Lower lobe of right lung (tissue), 2 donors: ENCODE results near the gene ZNF598. TPM values are rescaled to one million over a fixed set of nuclear protein-coding genes. Genes with fewer than 3 reads are reported as not detected.
A peak's percentile ranks its signal among the peaks of the same experiment; 100 is the strongest.

ENCODE experiments used
- ATAC-seq, 2 donors: fragments of 200-7000 bp; cut with Tn5 transposase; one replicate each; pipeline ENCODE4 v1.9.1; 2020 to 2022; ENCODE audit warnings: mild to moderate bottlenecking in 2 of 2, moderate library complexity in 2 of 2
- DNase-seq: peaks from one replicate; pipeline ENCODE4 v3.0.0-alpha.2; 2020
- H3K27ac ChIP-seq: fragments of 200-600 bp; one replicate; pipeline ENCODE4 v1.8.0; 2022
- H3K27me3 ChIP-seq: fragments of 200-600 bp; one replicate; pipeline ENCODE4 v1.8.0; 2022; ENCODE audit warnings: low read depth
- H3K36me3 ChIP-seq: fragments of 200-600 bp; one replicate; pipeline ENCODE4 v1.8.0; 2022; ENCODE audit warnings: mild to moderate bottlenecking
- H3K4me1 ChIP-seq: fragments of 200-600 bp; one replicate; pipeline ENCODE4 v1.8.0; 2022
- H3K4me3 ChIP-seq: fragments of 200-600 bp; one replicate; pipeline ENCODE4 v1.8.0; 2022; ENCODE audit warnings: mild to moderate bottlenecking
- H3K9me3 ChIP-seq: fragments of 200-600 bp; one replicate; pipeline ENCODE4 v1.8.0; 2022
- intact Hi-C: fragments of 100-400 bp; cut with DNase I; formaldehyde crosslinking; loops from one replicate; pipeline ENCODE4 v1.11.0; 2022
- total RNA-seq: library from RNA; stranded (reverse); fragmentation: NEBNext Ultra II Directional; extraction: Animal tissue kit (Norgen Biotek cat#: 25700); gene quantifications from one replicate; pipeline ENCODE4 v1.2.1, GENCODE V29; 2021
- TF ChIP-seq, protein P1 (sequence below): fragments of 200-600 bp; IDR thresholded peaks from one replicate; pipeline ENCODE4 v1.8.0; 2022; ENCODE audit warnings: antibody characterized with exemption, mild to moderate bottlenecking
- donor health status: DM: no; HTN: yes; CAD: no; lungs with severe emphysema.

ZNF598 gene
- total RNA-seq, 1 donor from 2014 or later, result 27.2 TPM

DNA sequence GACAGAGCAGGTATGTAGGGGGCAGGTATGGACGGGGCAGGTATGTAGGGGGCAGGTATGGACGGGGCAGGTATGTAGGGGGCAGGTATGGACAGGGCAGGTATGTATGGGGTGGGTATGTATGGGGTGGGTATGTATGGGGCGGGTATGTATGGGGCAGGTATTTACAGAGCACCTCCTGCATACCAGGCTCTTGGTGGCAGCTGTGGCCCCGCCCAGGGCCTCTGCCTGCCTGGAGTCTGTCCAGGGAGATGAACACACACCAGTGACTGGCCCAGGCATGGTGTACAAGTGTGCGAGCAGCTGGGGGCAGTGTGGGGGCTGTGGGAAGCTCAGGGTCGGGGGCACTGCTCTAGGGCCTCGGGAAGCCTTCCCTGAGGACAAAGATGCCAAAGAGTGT is 59.6 kb downstream of the ZNF598 start:
- DNase-seq, result peak; percentile 32

DNA sequence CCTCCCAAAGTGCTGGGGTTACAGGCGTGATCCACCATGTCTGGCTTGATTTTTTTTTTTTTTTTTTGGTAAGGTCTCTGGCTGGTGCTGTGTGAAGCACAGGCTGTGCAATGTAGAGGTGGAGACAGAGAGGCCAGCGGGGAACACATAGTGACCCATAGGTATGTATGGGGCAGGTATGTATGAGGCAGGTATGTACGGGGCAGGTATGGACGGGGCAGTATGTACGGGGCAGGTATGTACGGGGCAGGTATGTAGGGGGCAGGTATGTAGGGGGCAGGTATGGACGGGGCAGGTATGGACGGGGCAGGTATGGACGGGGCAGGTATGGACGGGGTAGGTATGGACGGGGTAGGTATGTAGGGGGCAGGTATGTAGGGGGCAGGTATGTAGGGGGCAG is 60.1 kb downstream of the ZNF598 start:
- H3K27me3 ChIP-seq, result no peaks in the 10 kb centered on the region
- ATAC-seq, result no peak
- intact Hi-C loops, result no loop called here
- H3K4me1 ChIP-seq, result no peaks in the 10 kb centered on the region
- H3K4me3 ChIP-seq, result no peak overlapping the region
- no peak overlapping the region for H3K27ac ChIP-seq
- H3K9me3 ChIP-seq, result no peaks in the 10 kb centered on the region
- H3K36me3 ChIP-seq, result no peaks in the 10 kb centered on the region
- peak; percentile 20 for DNase-seq
- TF ChIP-seq, protein P1, sequence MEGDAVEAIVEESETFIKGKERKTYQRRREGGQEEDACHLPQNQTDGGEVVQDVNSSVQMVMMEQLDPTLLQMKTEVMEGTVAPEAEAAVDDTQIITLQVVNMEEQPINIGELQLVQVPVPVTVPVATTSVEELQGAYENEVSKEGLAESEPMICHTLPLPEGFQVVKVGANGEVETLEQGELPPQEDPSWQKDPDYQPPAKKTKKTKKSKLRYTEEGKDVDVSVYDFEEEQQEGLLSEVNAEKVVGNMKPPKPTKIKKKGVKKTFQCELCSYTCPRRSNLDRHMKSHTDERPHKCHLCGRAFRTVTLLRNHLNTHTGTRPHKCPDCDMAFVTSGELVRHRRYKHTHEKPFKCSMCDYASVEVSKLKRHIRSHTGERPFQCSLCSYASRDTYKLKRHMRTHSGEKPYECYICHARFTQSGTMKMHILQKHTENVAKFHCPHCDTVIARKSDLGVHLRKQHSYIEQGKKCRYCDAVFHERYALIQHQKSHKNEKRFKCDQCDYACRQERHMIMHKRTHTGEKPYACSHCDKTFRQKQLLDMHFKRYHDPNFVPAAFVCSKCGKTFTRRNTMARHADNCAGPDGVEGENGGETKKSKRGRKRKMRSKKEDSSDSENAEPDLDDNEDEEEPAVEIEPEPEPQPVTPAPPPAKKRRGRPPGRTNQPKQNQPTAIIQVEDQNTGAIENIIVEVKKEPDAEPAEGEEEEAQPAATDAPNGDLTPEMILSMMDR, result no peak

More for the DNA sequence above, 59.6 kb downstream of the ZNF598 start:
- no peaks in the 10 kb centered on the region for H3K9me3 ChIP-seq
- no peaks in the 10 kb centered on the region for H3K27me3 ChIP-seq
- intact Hi-C loops, result no loop called here
- no peaks in the 10 kb centered on the region for H3K4me1 ChIP-seq
- H3K4me3 ChIP-seq, result no peak overlapping the region
- no peak for ATAC-seq
- H3K27ac ChIP-seq, result no peak overlapping the region
- TF ChIP-seq, protein P1, result no peak
- no peaks in the 10 kb centered on the region for H3K36me3 ChIP-seq

Other genes starting within 250 kb of the ZNF598 start
- gene NME3, start 238.3 kb downstream of the ZNF598 start, total RNA-seq, result 56.5 TPM
- gene EME2, start 237.0 kb downstream of the ZNF598 start, total RNA-seq, result 15.5 TPM
- 58.0 TPM for gene MRPS34, start 236.7 kb downstream of the ZNF598 start, total RNA-seq
- gene SPSB3, start 227.2 kb downstream of the ZNF598 start, total RNA-seq, result 44.2 TPM
- 36.0 TPM for gene NUBP2, start 226.9 kb downstream of the ZNF598 start, total RNA-seq
- gene IGFALS, start 216.1 kb downstream of the ZNF598 start, total RNA-seq, result 0.97 TPM
- 69.1 TPM for gene HAGH, start 183.0 kb downstream of the ZNF598 start, total RNA-seq
- gene FAHD1, start 182.6 kb downstream of the ZNF598 start, total RNA-seq, result 16.1 TPM
- not detected for gene MEIOB, start 137.7 kb downstream of the ZNF598 start, total RNA-seq
- gene HS3ST6, start 91.4 kb downstream of the ZNF598 start, total RNA-seq, result 1.3 TPM
- gene MSRB1, start 66.6 kb downstream of the ZNF598 start, total RNA-seq, result 35.1 TPM
- gene RPL3L, start 55.1 kb downstream of the ZNF598 start, total RNA-seq, result not detected
- gene NDUFB10, start 50.3 kb downstream of the ZNF598 start, total RNA-seq, result 85.8 TPM
- 1,721 TPM for gene RPS2, start 45.0 kb downstream of the ZNF598 start, total RNA-seq
- gene RNF151, start 43.0 kb downstream of the ZNF598 start, total RNA-seq, result not detected
- gene TBL3, start 37.8 kb downstream of the ZNF598 start, total RNA-seq, result 25.6 TPM
- 1.7 TPM for gene NOXO1, start 28.4 kb downstream of the ZNF598 start, total RNA-seq
- gene GFER, start 25.6 kb downstream of the ZNF598 start, total RNA-seq, result 24.7 TPM
- 0.24 TPM for gene SYNGR3, start 19.9 kb downstream of the ZNF598 start, total RNA-seq
- gene NPW, start 10.0 kb upstream of the ZNF598 start, total RNA-seq, result not detected
- 343 TPM for gene NHERF2, start 17.1 kb upstream of the ZNF598 start, total RNA-seq
- gene NTHL1, start 38.0 kb upstream of the ZNF598 start, total RNA-seq, result 24.3 TPM
- 123 TPM for gene TSC2, start 38.2 kb upstream of the ZNF598 start, total RNA-seq
- 81.6 TPM for gene PKD1, start 126.1 kb upstream of the ZNF598 start, total RNA-seq
- 0.80 TPM for gene RAB26, start 138.8 kb upstream of the ZNF598 start, total RNA-seq
- 61.9 TPM for gene TRAF7, start 146.0 kb upstream of the ZNF598 start, total RNA-seq
- gene CASKIN1, start 186.8 kb upstream of the ZNF598 start, total RNA-seq, result 0.09 TPM
- 26.6 TPM for gene MLST8, start 195.6 kb upstream of the ZNF598 start, total RNA-seq
- 7.8 TPM for gene BRICD5, start 201.0 kb upstream of the ZNF598 start, total RNA-seq
- gene PGP, start 205.0 kb upstream of the ZNF598 start, total RNA-seq, result 13.3 TPM
- gene E4F1, start 213.8 kb upstream of the ZNF598 start, total RNA-seq, result 21.0 TPM
- 2.0 TPM for gene DNASE1L2, start 226.6 kb upstream of the ZNF598 start, total RNA-seq
- 50.4 TPM for gene ECI1, start 241.8 kb upstream of the ZNF598 start, total RNA-seq